CD4-positive, alpha-beta T cell treated with Interleukin-2 at 100 ng/mL for 4 hours (primary cell): ENCODE measurements around the gene ZNF593OS.

Source experiments
- DNase-seq: peaks from one replicate; pipeline ENCODE4 v3.0.0-alpha.2; 2020; ENCODE audit warnings: low spot score

Gene ZNF593OS

DNA sequence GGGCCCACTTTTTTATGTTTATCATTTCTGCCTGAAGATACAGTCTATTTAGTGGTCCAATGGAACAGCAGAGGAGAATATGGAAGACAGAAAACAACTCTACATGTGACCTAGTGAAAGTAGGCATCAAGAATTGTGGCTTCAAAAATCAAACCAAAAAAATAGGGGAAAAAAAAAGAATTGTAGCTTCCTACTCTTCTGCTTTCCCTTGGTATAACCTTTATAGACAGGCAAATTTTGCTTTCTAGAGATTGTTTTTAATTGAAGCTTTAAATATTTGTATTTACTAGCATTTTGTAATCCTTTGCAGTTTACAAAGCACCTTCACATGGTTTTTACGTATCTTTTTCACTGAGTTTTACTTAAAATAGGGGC is 45.7 kb downstream of the ZNF593OS start:
- DNase-seq, result no peak

DNA sequence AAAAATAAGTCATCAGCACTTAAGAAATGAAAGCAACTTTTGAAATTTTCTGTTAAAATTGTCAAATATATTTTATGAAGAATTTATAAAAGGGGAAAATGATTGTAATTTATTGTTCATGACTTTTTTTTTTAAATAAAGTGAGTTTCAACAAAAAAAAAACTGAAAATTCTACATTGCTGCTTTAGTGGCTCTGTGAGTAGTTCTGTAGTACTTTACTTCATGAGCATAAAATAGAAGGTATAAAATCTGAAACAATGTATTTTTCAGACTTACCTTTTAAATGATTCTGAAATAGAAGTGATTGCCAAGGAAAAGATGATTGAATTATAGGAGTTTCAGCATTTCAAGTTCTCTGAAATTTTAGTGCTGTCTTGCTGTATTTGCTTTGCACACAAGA is 46.2 kb downstream of the ZNF593OS start:
- DNase-seq, result no peak

DNA sequence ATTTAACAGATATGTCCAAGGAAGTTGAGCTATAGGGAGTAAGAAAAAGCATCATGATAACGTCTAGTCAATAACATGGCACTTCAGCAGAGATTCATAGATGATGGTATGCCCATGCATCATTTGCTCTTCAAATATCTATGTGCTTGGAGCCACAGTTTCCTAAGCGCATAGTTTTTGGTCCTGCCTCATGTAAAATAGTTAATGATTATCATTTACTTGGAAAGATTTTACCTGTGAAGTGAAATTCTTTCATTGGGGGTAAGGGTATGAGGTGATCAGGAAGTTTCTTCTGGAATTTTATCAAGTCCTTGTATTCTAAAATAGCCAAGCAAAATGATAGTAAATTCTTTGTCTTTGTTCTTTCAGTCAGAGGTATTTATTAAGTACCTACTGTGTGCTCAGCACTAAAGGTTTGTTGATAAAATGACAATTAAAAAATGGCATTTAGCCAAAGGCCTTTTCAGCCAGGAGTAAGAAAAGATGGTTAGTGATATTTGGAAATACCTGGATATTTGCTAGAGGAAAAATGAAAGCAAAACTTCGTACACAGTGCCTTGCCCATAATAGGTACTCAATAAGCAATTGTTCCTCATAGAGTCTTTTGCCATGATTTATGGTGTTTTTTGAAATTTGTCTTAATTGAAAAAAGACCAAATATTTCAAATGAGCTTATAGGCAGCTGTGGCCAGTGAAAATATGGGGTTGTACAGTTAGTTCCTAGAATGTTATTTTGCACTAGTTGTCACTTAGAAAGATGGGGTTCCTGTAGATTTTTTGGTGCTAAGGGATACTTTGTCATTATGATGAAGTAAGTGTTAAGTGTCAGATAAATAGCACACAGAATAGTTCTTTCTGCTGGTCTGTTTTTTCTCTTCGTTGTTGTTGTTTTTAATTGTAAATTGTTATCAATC is 47.0 kb downstream of the ZNF593OS start:
- DNase-seq, result no peak

DNA sequence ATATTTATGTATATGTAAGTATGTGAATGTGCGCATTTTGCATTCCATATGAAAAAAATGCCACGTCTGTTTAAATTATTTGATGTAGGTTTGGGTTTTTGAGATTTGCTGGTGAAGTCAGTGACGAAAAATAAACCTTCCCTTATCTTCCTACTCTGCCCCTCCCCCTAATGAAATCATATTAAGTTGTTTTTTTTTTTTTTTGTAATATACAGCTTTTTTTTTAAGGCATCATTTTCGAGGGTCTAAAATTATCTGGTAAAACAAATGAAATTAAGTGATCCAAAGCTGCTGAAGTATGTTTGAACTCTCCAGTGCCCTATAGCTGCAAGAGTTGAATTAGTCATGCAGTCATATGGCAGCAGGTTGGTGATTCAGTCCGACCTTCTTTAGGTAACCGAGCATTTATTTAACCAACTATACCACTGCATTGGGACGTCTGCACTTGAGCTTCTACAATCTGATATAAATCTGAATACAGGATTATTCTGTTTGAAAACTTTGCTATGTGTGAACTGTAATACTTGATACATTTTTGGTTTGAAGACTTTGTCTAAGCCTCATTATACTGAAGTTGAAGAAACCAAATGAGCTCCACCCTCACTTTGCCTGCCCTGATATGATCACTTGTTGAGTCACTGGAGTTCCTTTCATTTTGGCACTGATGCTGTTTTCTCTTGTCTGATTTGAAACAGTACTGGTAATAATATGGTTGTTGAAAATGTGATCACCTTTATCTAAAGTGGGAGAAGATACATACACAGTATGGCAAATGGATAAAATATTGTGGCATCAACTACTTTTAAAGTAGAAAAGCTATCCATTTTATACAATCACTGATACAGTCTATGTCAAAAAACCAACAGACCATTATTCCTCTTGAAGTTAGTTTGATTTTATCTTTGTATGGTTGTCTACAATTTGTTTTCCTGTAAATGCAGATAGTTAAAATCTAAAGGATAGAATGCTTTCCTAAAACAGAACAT is 48.4 kb downstream of the ZNF593OS start:
- peak; percentile 53 for DNase-seq

DNA sequence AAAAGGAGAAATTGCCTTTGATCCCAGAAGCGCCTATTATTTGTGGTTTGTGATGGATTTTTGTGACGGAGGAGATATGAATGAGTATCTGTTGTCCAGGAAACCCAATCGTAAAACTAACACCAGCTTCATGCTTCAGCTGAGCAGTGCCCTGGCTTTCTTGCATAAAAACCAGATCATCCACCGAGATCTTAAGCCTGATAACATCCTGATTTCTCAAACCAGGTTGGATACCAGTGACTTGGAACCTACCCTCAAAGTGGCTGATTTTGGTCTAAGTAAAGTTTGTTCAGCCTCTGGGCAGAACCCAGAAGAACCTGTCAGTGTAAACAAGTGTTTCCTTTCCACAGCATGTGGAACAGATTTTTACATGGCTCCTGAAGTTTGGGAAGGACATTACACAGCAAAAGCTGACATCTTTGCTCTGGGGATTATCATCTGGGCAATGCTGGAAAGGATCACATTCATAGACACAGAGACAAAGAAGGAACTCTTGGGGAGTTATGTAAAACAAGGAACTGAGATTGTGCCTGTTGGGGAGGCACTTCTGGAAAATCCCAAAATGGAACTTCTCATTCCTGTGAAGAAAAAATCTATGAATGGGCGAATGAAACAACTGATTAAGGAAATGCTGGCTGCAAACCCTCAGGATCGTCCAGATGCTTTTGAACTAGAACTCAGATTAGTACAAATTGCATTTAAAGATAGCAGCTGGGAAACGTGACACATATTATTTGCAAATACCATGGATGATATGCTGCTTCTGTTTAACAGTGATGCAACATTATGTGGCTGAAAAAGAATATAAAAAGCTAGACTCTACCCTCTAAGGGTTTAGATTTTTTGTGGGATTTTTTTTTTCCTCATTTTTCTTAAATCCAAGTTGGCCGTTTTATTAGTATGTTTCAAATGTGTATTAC is 49.5 kb downstream of the ZNF593OS start:
- no peak for DNase-seq

DNA sequence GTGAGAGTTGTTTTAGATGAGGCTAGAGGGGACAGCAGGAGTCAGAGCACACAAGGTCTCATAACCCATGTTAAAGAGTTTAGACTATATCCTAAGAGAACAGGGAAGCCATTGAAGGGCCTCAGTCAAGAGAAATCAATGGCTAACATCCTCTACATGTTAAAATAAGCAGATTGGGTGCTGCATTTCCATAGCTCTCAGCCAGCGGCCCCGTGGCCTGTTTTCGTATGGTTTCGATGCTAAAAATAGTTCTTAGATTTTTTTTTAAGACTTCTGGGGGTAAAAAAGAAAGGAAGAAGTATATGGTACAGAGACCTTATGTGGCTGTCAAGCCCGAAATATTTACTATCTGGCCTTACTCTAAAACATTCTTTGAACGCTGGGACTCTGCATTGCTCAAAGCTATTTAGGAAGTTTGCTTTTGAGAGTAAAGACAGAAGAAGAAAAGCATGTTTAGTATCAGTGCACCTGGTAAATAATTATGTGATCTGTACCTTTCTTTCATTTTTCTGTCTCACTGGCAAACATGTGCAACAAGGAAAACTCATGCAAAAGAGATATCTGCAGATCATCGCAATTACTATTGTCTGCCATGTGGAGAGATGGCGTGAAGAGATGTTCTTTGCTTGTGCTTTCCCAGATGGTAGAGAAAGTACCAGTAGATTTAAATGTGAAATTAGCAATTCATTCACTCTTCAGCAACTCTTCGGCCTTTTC is 51.6 kb downstream of the ZNF593OS start:
- DNase-seq, result no peak
